GM21367 (cell line): ENCODE results near the gene ZNF574.

Experiments
- ATAC-seq: cut with Tn5 transposase; IDR thresholded peaks from one replicate; pipeline ENCODE4 v1.9.1; 2021; ENCODE audit not compliant: unreplicated experiment

The ZNF574 gene

DNA sequence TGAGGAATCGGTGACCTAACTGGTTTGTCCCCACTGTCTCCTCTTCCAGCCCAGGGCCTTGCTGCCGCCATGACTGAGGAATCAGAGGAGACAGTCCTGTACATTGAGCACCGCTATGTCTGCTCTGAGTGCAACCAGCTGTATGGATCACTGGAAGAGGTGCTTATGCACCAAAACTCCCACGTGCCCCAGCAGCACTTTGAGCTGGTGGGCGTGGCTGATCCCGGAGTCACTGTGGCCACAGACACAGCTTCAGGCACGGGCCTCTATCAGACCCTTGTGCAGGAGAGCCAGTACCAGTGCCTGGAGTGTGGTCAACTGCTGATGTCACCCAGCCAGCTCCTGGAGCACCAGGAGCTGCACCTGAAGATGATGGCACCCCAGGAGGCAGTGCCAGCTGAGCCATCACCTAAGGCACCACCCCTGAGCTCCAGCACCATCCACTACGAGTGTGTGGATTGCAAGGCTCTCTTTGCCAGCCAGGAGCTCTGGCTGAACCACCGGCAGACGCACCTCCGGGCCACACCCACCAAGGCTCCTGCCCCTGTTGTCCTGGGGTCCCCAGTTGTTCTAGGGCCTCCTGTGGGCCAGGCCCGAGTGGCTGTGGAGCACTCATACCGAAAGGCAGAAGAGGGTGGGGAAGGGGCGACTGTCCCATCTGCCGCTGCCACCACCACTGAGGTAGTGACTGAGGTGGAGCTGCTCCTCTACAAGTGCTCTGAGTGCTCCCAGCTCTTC is 2.7 kb downstream of the ZNF574 start:
- no peak for ATAC-seq

- no peak for ATAC-seq
Observed at GRCh38 chr19:42079276-42079669, 3.3 kb downstream of the ZNF574 start.

- no peak for ATAC-seq
Observed at GRCh38 chr19:42079886-42080763, 4.2 kb downstream of the ZNF574 start.

DNA sequence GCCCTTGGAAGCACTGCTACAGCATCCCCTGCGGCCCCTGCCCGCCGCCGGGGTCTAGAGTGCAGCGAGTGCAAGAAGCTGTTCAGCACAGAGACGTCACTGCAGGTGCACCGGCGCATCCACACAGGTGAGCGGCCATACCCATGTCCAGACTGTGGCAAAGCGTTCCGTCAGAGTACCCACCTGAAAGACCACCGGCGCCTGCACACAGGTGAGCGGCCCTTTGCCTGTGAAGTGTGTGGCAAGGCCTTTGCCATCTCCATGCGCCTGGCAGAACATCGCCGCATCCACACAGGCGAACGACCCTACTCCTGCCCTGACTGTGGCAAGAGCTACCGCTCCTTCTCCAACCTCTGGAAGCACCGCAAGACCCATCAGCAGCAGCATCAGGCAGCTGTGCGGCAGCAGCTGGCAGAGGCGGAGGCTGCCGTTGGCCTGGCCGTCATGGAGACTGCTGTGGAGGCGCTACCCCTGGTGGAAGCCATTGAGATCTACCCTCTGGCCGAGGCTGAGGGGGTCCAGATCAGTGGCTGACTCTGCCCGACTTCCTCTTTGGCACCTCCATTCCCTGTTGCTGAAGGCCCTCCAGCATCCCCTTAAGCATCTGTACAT is 4.9 kb downstream of the ZNF574 start:
- no peak for ATAC-seq

DNA sequence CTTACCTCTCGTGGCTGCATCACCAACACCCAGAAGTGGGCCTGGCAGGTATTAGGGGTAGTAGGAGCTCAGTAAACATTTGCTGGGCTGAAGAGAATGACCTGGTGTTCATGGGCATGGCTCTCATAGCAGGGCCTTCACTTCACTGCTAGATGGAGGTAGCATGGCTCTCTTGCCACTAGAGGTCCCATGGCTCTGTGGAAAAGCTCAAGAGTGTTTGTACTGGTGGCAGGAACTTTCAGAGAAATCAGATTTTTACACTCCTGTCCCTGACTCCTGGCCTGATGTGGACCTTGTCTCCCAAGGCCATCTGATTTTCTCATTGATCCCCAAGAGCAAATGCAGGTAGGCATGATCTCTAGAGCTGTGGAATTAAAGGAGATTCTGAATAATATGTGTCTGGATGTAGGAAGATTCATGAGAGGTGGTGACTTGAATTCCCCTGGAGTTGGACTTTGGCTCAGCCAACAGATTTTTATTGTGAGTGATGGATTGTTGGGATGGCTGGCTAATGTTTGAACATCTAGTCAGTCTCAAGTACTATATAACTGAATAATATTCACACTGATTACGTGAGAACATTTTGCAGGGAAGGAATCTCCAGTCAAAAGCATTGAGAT is 5.7 kb downstream of the ZNF574 start:
- ATAC-seq = no peak

DNA sequence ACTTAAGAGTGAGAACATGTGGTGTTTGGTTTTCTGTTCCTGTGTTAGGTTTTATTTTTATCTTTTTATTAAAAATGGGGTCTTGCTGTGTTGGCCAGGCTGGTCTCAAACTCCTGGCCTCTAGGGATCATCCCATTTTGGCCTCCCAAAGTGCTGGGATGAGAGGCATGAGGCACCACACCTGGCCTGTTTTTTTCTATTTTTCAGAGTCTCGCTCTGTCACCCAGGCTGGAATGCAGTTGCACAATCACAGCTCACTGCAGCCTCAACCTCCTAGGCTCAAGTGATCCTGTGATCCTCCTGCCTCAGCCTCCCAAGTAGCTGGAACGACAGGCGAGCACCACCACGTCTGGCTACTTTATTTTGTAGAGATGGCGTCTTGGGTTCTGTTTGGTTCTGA is 7.6 kb downstream of the ZNF574 start:
- ATAC-seq = no peak

DNA sequence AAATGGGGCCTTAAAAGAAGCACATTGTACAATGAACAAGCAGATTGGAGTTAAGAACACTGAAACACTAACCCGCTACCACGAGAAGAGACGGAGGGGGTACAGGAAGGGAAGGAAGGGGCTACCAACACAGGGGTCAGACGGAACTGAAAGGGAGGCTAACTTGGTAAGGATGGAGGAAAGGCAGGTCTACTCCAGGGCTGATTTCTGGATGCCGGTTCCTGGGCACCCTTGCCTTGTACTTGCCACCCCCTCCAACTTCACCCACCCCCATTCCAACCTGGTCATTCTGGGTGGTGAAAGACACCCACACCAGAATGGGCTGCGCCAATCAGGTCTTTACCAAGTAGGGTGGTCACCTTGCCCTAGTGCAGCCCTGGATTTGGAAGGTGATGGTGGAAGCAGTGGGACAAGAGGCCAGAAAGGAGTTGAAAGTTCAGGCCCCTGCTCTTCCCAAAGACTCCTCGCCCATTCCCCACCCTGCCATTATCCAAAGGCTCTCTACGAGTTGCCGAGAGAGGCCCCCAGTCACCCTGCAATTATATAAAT is 10.3 kb downstream of the ZNF574 start:
- ATAC-seq = no peak

DNA sequence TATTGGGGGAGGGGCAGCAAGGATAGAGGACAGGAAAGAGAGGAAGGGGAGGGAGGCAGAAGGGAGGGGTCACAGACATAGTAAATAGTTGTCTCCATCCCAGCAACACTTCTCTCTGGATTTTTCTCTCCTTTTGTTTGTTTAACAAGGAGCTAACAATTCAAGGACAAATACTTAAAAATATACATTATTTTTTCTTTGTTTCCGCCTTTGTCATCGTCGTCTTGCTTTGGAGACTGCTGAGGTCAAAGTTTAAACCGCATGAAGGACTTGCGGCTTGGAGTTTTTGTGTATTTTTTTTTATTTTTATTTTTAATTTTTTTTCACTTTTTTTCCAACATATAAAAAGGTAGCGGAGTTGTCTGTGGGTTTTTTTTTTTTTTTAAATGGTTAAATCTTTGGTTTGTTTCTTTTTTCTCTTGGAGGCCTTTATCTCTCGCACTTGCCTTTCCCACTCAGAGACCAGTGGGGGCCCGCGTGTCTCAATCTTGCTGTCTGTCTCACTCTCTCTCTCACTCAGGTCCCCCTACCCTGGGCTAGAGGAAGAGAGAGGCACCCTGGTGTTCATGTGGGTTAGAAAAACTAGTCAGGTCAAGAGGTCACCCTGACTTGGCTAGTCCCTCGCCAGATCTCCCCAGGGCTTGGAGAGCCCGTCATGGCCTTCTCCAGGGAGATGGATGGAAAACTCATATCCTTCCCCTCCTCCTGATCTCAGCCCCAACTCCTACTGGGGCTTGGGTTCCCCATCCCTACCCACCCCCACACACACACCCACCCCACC is 11.0 kb downstream of the ZNF574 start:
- ATAC-seq = no peak

GRCh38 chr19:42088471-42089190 is 12.7 kb downstream of the ZNF574 start:
- no peak for ATAC-seq

- no peak for ATAC-seq
Observed at GRCh38 chr19:42089191-42089750, 13.3 kb downstream of the ZNF574 start.

GRCh38 chr19:42089772-42090171 is 13.8 kb downstream of the ZNF574 start:
- no peak for ATAC-seq

DNA sequence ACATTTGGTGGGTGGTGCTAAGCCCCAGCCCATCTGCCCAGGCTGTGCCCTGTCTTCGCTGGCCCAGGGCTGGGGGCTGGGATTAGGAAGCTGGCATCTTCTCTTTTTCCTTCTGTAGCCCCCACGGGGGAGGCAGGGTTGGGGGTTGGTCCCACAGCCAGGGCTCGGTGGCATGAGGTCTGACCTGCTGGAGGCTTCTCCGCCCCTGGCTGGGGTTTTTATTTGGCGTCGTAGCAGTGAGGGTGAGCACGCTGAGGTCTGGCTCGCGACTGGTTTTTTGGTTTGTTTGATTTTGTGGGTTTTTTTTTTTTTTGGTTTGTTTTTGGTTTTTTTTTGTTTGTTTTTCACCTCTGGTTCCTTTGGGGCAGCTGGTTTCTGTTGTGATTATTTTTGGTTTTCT is 14.7 kb downstream of the ZNF574 start:
- no peak for ATAC-seq

DNA sequence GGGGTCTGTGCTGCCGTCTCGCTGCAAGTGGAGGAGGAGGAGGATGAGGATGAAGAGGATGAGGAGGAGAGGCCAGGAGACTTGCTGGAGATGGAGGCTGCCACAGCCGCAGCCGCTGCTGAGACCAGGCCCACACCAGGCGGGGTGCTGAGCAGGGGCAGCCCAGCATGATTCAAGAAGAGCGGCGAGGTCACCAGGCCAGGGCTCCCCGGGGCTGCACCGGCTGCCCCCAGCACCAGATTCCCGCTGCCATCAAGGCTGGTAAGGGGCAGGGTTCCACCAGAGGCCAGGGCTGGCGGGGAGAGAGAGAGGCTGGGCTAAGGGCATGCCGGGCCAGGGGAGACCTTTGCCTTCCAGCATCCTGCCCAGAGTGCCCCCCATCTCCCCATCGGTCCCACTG is 15.3 kb downstream of the ZNF574 start:
- no peak for ATAC-seq

GRCh38 chr19:42091742-42092141 is 15.8 kb downstream of the ZNF574 start:
- no peak for ATAC-seq

- ATAC-seq = no peak
Observed at GRCh38 chr19:42092350-42092749, 16.4 kb downstream of the ZNF574 start.

DNA sequence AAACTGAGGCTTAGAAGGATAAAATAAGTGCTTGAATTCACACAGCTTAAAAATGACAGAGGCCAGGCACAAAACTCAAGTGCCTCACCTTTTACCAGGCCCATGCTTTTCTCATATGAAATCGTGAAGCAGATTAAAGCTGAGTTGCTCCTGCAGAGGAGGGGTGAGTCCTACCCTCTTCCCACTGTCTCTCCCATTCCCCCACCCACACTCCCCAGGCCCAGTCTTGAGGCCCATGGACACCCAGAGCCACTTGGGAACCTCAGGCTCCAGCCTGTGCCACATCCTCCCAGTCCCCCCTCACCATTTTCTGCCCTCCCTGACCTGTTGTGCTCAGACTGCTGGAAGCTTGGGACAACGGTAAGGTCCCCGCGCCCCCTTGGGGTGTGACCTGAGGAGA is 17.5 kb downstream of the ZNF574 start:
- ATAC-seq = no peak

DNA sequence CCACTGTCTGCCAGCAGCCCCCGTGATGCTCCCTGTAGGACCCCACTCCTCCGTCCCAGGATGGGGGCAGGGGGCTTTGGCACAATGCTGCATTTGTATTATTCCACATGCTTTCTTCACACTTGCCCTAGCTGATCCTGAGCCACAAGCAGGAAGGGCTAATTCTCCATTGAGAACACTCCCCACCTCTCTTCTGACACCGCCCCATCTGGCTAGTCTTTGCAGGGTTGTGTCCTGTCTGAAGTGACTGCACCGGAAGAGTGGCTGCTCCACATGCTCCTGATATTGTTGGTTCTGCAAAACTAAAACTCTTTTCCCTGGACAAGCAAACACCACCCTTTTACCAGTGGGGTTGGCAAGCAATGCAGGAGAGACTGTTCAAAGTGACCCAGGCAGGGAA is 18.0 kb downstream of the ZNF574 start:
- no peak for ATAC-seq

GRCh38 chr19:42095142-42095813 is 19.3 kb downstream of the ZNF574 start:
- ATAC-seq = no peak

DNA sequence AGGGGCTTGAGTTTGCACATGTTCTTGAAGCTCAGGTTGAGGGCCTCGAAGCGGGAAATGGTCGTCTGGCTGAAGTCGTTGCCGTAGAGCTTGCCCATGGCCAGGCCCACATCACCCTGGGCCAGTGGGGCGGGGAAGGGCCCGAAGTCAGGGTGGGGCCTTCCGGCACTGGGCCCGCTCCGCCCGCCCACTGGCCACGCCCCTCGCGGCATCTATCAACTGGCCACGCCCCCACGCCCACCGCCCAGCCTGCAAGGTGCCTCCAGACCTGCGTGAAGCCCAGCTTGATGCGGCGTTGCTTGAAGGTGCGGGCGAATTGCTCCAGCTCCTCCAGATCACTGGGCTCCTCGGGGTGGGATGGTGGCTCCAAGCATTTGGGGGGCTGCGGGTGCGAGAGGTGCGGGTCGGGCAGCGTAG is 19.9 kb downstream of the ZNF574 start:
- no peak for ATAC-seq
